Activated CD4-positive, alpha-beta T cell treated with anti-CD3 and anti-CD28 coated beads, Interleukin-2, amount 50 U/mL, for 16 hours (primary cell): ENCODE results near the gene MFF.
"Not testable (repeated sequence)": the region's sequence is repeated elsewhere in the genome, so short reads cannot be mapped to it uniquely, and the experiment has no call there.

Source experiments
- DNase-seq: peaks from one replicate; pipeline ENCODE4 v3.0.0-alpha.2; 2020

The MFF gene

GRCh38 chr2:227337442-227337841, 12.4 kb downstream of the MFF start:
- DNase-seq, result no peak

- no peak for DNase-seq
Measured at GRCh38 chr2:227339098-227339599, 14.1 kb downstream of the MFF start.

- DNase-seq, result no peak
Measured at GRCh38 chr2:227340106-227340505, 15.1 kb downstream of the MFF start.

- DNase-seq, result no peak
Measured at GRCh38 chr2:227341553-227341952, 16.5 kb downstream of the MFF start.

- DNase-seq, result no peak
Measured at GRCh38 chr2:227344231-227344630, 19.2 kb downstream of the MFF start.

DNA sequence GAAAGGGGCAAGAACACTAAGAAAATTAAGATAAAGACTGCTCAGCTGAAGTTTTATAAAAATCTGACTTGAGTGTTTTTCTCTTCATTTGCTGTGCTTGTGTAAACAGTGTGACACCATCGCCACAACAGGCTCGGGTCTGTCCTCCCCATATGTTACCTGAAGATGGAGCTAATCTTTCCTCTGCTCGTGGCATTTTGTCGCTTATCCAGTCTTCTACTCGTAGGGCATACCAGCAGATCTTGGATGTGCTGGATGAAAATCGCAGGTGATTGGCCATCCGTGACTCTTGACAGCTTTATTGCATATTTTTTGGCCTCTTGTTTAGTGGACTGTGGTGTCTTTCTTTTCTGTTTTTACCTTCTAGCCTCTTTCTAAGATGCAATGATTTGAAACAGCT, 22.1 kb downstream of the MFF start:
- no peak for DNase-seq

- DNase-seq, result no peak
Measured at GRCh38 chr2:227348324-227348723, 23.3 kb downstream of the MFF start.

- no peak for DNase-seq
Measured at GRCh38 chr2:227349989-227350612, 25.1 kb downstream of the MFF start.

- DNase-seq, result peak; percentile 8
Measured at GRCh38 chr2:227351639-227352038, 26.6 kb downstream of the MFF start.

DNA sequence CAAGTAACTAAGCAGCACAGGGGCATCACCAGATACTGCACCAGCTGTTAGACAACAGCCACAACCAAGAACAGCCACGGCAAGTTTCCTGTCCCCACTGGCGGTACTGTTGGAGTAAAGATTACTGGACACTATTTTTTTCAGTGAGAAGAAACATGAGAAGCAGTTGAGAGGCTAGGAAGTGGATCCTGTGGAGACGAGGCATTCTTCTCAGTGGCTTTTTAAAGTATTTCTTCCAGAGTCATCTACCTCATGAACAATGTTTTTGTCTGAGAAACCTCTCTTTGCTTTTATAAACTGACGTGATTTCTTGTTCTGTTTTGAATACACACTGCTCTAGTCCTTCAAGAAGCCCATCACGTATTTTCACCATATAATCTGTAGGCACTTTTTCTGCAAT, 35.3 kb downstream of the MFF start:
- DNase-seq, result no peak

DNA sequence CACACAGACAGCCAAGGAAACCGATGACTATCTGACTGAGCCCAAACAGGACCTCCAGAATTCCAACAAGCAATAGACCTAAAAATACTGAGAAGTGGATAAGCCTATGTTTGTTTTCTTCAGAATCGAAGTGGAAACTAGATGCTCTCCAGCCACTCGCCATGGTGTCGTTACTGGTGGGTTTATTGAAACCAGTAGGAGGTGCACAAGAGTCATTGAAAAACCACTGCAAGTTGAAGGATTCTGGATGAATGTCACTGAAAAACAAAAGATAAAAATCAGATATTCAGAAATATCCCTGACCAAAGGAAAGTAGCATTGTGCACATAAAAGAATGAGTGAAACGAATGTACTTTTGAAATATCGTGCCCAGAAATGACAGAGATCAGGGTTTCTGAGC, 38.7 kb downstream of the MFF start:
- DNase-seq, result no peak

DNA sequence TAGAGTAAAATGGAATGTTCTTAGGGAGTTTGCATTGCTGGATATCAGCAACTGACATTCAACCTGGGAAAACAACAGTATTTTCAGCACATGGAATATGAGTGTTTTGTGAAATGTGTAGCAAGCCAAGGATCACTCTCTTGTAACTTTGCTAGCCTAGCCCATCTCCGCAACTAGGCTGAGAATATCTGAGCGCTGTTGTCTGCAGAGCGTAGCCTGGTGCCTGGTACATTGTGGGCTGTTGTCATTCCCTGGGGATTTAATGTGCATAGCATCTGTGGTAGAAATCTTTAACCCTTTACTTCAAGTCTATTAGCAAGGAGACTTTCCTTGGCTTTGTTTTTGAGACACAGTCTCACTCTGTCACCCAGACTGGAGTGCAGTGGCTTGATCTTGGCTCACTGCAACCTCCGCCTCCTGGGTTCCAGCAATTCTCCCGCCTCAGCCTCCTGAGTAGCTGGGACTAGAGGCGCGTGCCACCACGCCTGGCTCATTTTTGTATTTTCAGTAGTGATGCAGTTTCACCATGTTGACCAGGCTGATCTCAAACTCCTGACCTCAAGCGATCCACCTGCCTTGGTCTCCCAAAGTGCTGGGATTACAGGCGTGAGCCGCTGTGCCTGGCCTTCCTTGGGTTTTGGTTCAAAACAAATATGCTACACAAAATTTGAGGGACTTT, 39.7 kb downstream of the MFF start:
- DNase-seq, result not testable (repeated sequence)

GRCh38 chr2:227365833-227366232, 40.8 kb downstream of the MFF start:
- DNase-seq, result no peak

GRCh38 chr2:227366769-227367426, 41.8 kb downstream of the MFF start:
- no peak for DNase-seq

DNA sequence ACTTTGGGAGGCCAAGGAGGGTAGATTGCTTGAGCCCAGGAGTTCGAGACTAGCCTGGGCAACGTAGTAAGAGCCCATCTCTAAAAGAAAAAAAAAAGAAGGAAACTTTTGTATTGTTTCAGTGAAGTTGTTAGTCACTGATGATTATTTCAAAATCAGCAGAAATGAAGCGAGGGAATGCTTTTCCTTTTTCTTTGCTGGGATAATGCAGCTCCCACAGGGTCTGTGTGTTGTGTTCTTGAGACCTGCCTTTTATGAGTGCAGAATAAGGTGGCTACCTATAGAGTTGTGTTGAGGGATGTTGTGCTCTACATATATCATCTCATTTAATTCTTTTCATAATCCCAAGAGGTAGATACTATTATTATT, 42.4 kb downstream of the MFF start:
- no peak for DNase-seq

DNA sequence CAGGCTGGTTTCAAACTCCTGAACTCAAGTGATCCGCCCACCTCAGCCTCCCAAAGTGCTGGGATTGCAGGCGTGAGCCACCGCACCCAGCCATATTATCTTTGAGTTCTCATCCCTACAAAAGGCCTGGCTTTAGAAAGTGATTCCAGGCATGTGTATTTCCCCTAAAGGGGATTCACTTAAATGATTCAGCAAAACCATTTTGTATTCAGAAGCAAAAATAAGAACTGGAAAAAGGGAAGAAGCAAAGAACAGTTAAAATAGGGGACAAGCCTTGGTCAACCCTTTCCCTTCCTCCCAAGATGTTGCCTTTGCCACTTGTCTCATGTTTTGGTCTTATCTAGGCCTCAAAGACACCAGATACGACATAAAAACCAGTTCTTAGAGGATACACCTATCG, 43.5 kb downstream of the MFF start:
- no peak for DNase-seq

GRCh38 chr2:227370092-227370491, 45.0 kb downstream of the MFF start:
- DNase-seq, result no peak

DNA sequence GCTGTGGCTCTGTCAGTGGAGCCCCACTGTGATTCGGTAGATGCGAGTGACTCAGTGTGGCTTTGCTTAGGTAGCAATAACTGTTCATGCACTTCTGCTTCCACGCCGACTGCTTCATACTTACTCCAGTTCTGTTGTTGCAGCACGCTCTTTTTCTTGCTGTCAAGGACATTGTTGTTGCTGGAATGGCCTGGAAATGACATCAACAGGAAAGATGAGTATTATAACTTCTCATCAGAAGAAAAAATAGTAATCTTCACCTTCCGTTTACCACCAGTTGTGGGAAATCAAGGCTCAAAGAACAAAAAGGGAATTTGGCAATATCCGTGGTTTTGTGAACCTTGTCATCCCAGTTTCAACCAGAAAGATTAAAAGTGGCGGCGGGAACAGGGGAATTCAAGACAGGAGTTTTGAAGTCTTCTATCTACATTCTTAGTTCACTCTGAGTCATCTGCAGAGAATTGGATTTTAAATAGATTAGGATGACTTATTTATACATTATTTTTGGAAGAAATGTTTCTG, 45.8 kb downstream of the MFF start:
- DNase-seq, result peak; percentile 16

GRCh38 chr2:227373389-227373788, 48.3 kb downstream of the MFF start:
- no peak for DNase-seq

DNA sequence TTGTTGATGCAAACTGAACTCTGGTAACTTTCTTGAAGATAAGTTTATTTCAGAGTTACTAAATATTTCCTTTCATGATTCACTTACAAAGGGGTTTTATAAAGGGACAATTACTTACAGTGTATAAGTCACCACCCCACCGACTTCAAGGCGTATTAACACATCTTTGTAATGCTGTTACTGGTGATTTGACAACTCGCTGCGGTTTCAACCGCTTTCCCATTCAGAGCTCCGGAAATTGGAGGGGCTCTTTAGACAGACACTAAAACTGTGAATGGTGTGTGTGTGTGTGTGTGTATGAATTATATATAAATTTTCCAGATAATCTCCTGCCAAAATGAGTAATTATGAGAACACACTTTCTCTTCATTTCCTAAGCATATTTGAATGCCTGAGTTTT, 49.1 kb downstream of the MFF start:
- DNase-seq, result peak; percentile 75

DNA sequence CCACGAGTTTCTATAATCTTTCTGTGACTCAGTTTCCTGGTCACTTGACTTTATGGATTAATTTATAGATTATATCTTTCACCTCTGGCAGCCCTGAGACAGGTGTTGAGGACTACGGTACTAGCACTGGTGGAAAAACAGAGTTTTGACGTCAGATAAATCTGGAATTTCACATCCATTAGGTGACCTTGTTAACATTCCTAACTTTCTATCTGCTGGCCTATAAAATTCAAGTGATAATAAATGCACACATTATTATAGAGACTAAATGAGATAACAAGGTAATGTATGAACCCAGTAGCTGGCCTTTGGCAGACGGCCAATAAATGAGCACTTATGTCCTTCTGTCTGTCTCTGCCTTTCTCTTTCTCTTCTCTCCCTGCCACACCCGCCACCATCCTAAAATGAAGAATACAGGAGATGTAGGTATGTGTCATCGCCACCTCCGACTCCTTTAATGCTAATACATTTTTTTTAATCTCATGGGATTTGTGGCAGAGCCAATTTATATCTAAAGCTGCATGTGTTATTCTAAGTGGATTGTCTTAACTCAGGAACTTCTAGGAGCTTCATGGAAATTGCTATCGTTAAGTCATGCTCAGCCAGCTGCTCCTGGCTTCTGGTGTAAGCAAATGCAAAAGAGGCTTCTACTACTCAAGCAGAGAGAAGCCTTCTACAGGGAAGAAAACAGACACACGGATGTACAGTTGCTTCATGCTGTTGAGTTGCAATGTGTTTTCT, 51.8 kb downstream of the MFF start:
- no peak for DNase-seq

DNA sequence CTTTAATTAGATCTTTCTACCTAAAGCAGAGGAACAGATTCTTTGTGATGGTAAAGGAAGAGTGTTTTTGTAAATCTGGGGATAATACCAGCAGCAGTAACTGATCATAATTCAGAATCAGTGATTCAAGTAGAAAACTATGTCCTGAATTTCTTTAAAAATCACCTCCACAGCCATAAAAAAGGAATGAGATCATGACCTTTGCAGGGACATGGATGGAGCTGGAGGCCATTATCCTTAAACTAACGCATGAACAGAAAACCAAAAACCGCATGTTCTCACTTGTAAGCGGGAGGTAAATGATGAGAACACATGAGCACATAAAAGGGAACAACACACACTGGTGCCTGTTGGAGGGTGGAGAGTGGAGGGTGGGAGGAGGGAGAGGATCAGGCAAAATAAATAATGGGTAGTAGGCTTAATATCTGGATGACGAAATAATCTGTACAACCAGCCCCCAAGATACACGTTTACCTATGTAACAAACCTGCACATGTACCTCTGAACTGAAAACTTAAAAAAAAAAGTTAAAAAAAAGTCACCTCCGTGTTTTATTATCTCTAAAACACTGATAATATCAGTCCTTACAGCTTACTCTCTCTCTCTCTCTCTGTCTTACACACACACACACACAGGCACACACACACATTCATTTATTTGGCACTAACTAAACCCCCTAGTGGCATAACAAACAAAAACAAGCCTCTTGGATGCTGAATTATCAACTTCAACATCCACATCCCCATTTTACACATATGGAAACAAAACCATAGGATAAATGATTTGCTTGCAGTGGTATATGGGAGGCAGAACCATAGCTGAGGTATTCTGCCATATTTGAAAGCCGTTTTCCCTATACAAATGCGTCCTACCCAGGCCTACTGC, 52.7 kb downstream of the MFF start:
- DNase-seq, result no peak
